Astrocyte (in vitro differentiated cells and primary cell): ENCODE data around the gene IRX3.

Experiments used
- EZH2 ChIP-seq: IDR thresholded peaks from 2 replicates; pipeline ENCODE4 v1.6.1; 2012; ENCODE audit warnings: mild to moderate bottlenecking, low read length, inconsistent platforms; ENCODE audit not compliant: insufficient read depth
- TF ChIP-seq, protein P1 (sequence below): IDR thresholded peaks from 2 replicates; pipeline ENCODE4 v1.5.1; 2011; ENCODE audit warnings: low read depth, mild to moderate bottlenecking, inconsistent platforms, low read length, moderate library complexity; ENCODE audit not compliant: insufficient read depth

GRCh38 chr16:54297154-54297553, 10.6 kb upstream of the IRX3 start:
- TF ChIP-seq, protein P1, sequence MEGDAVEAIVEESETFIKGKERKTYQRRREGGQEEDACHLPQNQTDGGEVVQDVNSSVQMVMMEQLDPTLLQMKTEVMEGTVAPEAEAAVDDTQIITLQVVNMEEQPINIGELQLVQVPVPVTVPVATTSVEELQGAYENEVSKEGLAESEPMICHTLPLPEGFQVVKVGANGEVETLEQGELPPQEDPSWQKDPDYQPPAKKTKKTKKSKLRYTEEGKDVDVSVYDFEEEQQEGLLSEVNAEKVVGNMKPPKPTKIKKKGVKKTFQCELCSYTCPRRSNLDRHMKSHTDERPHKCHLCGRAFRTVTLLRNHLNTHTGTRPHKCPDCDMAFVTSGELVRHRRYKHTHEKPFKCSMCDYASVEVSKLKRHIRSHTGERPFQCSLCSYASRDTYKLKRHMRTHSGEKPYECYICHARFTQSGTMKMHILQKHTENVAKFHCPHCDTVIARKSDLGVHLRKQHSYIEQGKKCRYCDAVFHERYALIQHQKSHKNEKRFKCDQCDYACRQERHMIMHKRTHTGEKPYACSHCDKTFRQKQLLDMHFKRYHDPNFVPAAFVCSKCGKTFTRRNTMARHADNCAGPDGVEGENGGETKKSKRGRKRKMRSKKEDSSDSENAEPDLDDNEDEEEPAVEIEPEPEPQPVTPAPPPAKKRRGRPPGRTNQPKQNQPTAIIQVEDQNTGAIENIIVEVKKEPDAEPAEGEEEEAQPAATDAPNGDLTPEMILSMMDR, result no peak
- no peak for TF ChIP-seq EZH2
